Activated T-cell treated with anti-CD3 and anti-CD28 coated beads for 4 hours (primary cell): Measurements from ENCODE around the gene FCHSD2.
"Not testable (repeated sequence)": the region's sequence is repeated elsewhere in the genome, so short reads cannot be mapped to it uniquely, and the experiment has no call there.

ENCODE experiments used
- DNase-seq: peaks from one replicate; pipeline ENCODE4 v3.0.0-alpha.2; 2020

The FCHSD2 gene

DNA sequence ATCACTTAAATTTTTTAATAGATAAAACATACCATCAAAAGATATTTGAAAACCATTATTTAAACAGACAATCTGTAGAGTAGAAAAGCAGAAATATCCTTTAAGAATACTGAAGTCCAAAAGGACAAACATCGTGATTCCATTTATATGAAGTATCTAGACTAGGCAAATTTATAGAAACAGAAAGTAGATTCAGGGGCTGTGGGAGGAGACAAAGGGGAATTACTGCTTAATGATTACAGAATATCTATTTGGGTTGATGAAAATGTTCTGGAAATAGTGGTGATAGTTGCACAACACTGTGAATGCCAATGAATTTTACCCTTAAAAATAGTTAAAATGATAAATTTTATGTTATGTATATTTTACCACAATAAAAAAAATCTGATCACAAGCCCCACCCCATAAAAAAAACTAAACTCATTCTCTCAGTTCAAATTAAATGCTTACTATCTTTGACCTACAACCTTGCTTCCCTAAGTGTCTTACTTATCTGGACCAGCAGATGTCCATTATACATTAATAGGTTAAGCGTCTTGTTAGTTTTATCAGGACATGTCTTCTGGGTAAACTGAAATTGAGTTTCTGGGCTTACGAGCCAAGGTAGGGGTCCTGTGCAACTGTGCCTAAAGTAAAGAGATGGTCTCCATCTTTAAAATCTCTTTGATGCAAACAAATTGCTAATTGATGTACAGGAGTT is 86.3 kb downstream of the FCHSD2 start:
- DNase-seq: no peak

DNA sequence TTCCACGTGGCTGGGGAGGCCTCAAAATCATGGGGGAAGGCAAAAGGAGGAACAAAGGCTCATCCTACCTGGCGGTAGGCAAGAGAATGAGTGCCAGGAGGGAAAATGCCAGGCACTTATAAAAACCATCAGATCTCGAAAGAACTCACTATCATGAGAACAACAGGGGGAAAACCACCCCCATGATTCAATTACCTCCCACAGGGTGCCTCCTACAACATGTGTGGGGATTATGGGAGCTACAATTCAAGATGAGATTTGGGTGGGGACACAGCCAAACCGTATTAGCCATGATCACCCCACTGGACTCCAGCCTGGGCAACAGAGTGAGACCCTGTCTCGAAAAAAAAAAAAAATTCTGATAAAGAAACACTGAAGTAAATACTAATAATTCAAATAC is 87.1 kb downstream of the FCHSD2 start:
- no peak for DNase-seq

- DNase-seq: no peak
These were observed 88.2 kb downstream of the FCHSD2 start for GRCh38 chr11:73053964-73054363.

DNA sequence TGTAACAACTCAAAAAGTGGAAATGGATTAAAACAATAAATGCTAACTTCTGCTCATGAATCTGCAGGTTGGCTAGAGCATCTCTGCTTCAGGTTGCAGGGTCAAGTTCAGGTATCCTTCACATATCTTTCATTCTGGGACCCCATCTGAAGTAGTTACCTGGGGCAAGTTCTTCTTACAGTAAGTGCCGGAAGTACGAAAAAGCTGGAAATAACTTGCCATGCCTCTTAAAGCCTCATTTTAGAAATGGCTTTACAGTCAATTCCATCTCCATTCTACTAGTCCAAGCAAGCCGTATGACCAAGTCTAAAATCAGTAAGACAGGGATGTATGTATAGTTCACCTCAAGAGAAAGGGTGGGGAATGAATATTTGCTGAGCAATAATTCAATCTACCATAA is 93.7 kb downstream of the FCHSD2 start:
- DNase-seq: no peak

DNA sequence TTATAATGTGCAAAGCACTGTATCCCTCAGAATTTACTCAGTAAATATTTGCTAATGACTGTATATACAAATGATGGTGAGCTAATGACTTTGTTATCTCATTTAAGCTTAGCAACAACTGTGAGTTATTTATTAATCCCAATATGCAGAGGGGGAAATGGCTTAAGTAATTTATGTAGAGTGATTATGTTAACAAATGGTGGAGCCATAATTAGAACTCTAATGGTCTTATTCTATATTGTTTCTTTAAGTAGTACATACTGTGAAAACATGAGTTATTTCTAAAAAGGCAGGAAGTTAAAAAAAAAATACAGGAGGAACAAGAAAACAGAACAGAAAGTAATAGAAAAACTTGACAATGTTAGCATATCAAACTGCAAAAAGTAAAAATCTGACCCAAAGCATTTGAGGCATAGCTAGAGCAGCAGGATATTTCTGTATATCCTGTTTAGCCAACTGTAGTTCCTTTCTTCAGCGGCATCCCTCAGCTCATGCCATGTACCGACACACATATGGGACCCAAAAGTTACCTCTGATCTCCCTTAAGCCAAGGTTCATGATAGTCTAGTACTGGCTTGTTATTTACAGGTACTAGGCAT is 94.2 kb downstream of the FCHSD2 start:
- no peak for DNase-seq

DNA sequence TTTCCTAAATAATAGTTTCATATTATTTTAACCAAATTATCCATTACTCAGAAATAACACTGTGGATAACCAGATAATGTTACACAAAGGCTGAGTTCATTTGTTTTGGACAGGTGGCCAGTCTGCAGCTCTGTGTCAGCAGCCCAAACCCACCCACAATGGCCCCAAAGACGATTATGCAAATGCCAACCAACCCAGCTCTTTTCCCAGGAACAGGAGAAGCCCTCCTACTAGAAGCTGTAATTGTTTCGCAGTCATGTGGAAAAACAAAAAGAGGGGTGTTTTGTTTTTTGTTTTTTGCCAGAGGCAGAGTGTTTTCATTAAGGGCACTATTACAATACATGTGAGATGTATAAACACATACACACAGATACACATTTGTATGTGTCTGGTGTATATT is 102.1 kb downstream of the FCHSD2 start:
- no peak for DNase-seq

DNA sequence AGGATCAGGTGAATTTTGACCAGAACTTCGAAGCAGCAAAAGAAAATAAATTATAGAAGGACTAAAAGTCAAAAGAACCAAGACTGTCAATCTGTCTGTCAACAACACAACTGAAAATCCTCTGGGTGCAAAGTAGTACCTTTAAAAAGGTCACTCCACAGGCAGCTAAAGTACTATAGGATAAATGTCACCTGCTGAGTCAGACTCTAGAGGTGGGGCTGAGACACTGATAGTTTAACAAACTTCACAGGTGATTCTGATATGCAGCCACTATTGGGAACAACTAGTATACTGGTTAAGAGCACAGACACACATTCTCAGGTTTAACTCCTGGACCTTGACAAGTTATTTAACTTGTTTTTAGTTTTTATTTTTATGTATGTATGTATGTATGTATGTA is 107.3 kb downstream of the FCHSD2 start:
- DNase-seq: no peak

- no peak for DNase-seq
These were observed 107.8 kb downstream of the FCHSD2 start for GRCh38 chr11:73034331-73034730.

- DNase-seq: no peak
These were observed 112.0 kb downstream of the FCHSD2 start for GRCh38 chr11:73030130-73030529.

GRCh38 chr11:73029403-73029802 is 112.7 kb downstream of the FCHSD2 start:
- DNase-seq: no peak

GRCh38 chr11:73028611-73029010 is 113.5 kb downstream of the FCHSD2 start:
- DNase-seq: no peak

DNA sequence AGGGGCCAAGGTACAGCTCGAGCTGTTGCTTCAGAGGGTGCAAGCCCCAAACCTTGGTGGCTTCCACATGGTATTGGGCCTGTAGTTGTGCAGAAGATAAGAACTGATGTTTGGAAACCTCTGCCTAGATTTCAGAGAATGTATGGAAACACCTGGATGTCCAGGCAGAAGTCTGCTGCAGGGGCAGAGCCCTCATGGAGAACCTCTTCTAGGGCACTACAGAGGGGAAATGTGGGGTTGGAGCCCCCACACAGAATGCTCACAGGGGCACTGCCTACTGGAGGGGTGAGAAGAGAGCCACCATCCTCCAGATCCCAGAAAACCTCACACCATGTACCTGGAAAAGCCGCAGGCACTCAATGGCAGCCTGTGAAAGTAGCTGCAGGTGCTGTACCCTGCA is 114.3 kb downstream of the FCHSD2 start:
- not testable (repeated sequence) for DNase-seq

- no peak for DNase-seq
These were observed 117.5 kb downstream of the FCHSD2 start for GRCh38 chr11:73024639-73025038.

- DNase-seq: no peak
These were observed 122.1 kb downstream of the FCHSD2 start for GRCh38 chr11:73019996-73020395.

DNA sequence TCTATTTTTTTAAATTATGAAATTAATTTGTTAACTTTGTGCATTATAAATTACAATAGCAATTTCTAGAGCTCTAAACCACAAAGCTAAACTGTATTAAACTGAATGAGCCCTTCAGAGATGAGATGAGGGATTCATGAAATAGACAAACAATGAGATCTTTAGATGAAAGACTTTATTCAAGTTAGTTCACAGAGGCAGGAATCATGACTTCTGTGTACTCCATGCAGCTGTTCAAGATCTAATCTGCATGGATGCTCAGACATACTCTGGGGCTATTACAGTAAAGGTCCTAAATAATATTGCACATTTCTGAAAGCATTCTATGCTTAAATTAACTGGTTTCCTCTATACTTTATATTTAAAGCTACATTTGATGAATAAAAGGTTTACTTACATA is 122.7 kb downstream of the FCHSD2 start:
- DNase-seq: no peak

- DNase-seq: no peak
These were observed 123.3 kb downstream of the FCHSD2 start for GRCh38 chr11:73018856-73019255.

DNA sequence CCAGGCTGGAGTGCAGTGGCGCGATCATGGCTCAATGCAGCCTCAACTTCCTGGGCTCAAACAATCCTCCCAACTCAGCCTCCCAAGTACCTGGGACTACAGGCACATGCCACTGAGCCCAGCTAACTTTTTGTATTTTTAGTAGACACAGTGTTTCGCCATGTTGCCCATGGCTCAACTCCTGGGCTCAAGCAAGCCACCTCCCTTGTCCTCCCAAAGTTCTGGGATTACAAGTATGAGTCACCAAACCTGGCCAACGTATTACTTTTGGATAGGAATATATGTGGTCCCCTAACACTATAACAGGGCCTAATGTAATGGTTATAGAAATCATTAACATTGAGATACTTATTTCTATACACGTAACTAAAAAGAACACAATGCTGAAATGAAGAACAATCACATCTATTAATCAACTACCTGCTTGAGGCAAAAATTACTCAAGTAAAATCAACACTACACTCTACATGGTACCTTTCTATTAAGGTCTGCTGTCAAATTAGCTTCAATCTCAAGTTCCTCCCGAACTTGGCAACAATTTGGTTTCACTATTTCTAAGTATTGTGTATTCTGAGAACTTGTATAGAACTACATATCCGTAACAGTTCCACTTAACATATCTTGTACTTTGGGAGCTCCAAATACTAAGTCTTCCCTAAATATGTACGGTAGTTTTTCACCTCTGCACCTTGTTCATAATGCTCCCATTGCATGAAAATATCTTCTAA is 124.9 kb downstream of the FCHSD2 start:
- DNase-seq: no peak

GRCh38 chr11:73013021-73013420 is 129.1 kb downstream of the FCHSD2 start:
- no peak for DNase-seq

GRCh38 chr11:73012121-73012863 is 129.8 kb downstream of the FCHSD2 start:
- no peak for DNase-seq

GRCh38 chr11:73011126-73011817 is 130.8 kb downstream of the FCHSD2 start:
- DNase-seq: no peak

- no peak for DNase-seq
These were observed 132.1 kb downstream of the FCHSD2 start for GRCh38 chr11:73009972-73010371.

DNA sequence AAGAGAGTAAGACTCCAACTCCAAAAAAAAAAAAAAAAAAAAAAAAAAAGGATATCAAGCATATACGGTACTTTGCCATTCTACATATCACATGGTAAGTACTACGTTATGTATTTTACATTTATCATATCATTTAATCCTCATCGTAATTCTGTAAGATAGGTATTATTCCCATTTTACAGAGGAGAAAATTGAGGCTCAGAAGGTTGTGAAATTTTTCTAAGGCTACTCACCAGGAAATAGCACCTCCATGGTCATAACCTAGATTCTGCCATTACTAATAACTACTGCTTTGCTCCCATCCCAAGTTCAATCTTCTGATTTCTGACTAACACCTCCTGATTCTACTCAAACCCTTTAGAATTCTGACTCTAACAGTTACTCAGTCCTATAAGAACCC is 138.0 kb downstream of the FCHSD2 start:
- no peak for DNase-seq

GRCh38 chr11:73003088-73003487 is 139.0 kb downstream of the FCHSD2 start:
- no peak for DNase-seq
